Measurements from ENCODE around the gene PLCB1. TPM values are rescaled to one million over a fixed set of nuclear protein-coding genes. Genes with fewer than 3 reads are reported as not detected.

The PLCB1 gene
- total RNA-seq, 1 donor from 2014 or later, result 10.7 TPM

DNA sequence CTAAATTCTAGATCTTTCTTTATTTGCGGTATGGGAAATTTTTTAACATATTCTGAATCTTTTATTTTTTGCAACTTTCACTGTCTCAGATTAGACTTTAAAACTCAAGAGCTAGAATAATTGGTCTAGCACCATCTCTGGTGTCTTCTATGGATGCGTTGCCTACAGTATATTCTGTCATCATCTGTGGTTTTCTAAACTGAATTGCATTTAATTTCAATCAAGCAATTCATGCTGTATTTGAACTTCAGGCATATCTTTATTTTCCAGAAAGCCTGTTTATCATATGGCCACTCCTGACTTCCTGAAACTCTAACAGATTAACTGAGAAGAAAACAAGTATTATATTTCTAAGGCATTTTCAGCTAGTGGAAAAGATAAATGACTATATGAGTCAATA, 281.6 kb downstream of the PLCB1 start:
- Mint-ChIP-seq H3K4me3 (ENCODE audit: unreplicated experiment) (no peak overlapping the region), H3K27me3 (ENCODE audit: low read depth, unreplicated experiment) (no peaks in the 10 kb centered on the region), H3K27ac (ENCODE audit: unreplicated experiment) (peak overlapping the region; percentile 38), H3K9me3 (ENCODE audit: unreplicated experiment) (no peaks in the 10 kb centered on the region), H3K36me3 (ENCODE audit: low read depth, unreplicated experiment) (no peaks in the 10 kb centered on the region), H3K4me1 (ENCODE audit: low read depth, unreplicated experiment) (peaks cover 6% of the 10 kb centered on the region)
- H3K27ac ChIP-seq (ENCODE audit: low read depth, low read length), result no peak overlapping the region
- no peak overlapping the region for H3K4me3 ChIP-seq (ENCODE audit: insufficient read depth, low read depth, low read length)
- no peaks in the 10 kb centered on the region for H3K27me3 ChIP-seq (ENCODE audit: insufficient read depth, low read length)
- DNase-seq (ENCODE audit: low read depth), result no peak
- no peaks in the 10 kb centered on the region for H3K36me3 ChIP-seq (ENCODE audit: insufficient read depth, low read length)
- FAIRE-seq, result no peak
- TF ChIP-seq EZH2 (IDR thresholded peaks at IDR 0.05; ENCODE audit: insufficient read depth, low read length) (no peak), CTCF (IDR thresholded peaks at IDR 0.05; ENCODE audit: insufficient read depth, low read depth, low read length) (no peak)
- H3K4me1 ChIP-seq (ENCODE audit: insufficient read depth, low read length), result peaks cover 6% of the 10 kb centered on the region
- no peak overlapping the region for H2AFZ ChIP-seq (ENCODE audit: low read depth, low read length)
- no peaks in the 10 kb centered on the region for H4K20me1 ChIP-seq (ENCODE audit: insufficient read depth, low read length)
- no peaks in the 10 kb centered on the region for H3K9me3 ChIP-seq (ENCODE audit: insufficient read depth, low read depth, low read length)
- no peak overlapping the region for H3K4me2 ChIP-seq (ENCODE audit: low read length)
- no peak overlapping the region for H3K9ac ChIP-seq (ENCODE audit: low read length)
- H3K79me2 ChIP-seq (ENCODE audit: insufficient read depth, low read length), result no peaks in the 10 kb centered on the region

DNA sequence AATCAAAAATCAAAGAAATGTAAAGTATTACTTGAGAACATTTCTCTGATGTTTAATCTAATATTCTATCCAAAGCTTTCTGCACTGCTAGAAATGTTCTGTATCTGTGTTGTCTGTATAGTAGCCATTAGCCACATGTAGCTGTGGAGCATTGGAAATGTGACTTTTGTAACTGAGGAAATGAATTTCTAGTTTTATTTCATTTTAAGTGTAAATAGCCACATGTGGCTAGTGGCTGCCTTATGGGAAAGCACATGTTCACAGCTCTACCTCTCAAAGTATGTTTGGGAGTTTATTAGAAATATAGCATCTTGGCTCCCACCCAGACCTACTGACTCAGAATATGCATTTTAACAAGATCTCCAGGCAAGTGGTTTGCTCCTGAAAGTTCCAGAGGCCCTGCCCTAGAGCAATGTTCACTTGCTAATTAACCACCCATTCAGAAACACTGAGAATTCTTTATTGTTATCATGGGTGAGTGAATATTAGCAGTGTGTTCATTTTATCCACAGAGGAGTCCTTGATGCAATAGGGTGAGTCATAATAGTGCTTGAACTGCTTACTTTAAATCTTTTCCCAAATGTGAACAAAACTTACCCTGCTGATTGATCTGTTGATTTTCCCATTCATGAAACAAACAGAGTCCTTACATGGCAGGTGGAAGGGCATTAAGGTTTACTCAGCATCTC, 282.7 kb downstream of the PLCB1 start:
- TF ChIP-seq EZH2 (IDR thresholded peaks at IDR 0.05; ENCODE audit: insufficient read depth, low read length), result no peak
- TF ChIP-seq CTCF (IDR thresholded peaks at IDR 0.05; ENCODE audit: insufficient read depth, low read depth, low read length), result no peak
- H3K27me3 Mint-ChIP-seq (ENCODE audit: low read depth, unreplicated experiment), result no peaks in the 10 kb centered on the region
- Histone ChIP-seq H3K27me3 (ENCODE audit: insufficient read depth, low read length) (no peaks in the 10 kb centered on the region), H3K4me1 (ENCODE audit: insufficient read depth, low read length) (peaks cover 6% of the 10 kb centered on the region), H3K4me2 (ENCODE audit: low read length) (no peak overlapping the region), H3K79me2 (ENCODE audit: insufficient read depth, low read length) (no peaks in the 10 kb centered on the region), H3K9ac (ENCODE audit: low read length) (no peak overlapping the region), H4K20me1 (ENCODE audit: insufficient read depth, low read length) (no peaks in the 10 kb centered on the region), H3K36me3 (ENCODE audit: insufficient read depth, low read length) (no peaks in the 10 kb centered on the region), H3K9me3 (ENCODE audit: insufficient read depth, low read depth, low read length) (no peaks in the 10 kb centered on the region), H3K27ac (ENCODE audit: low read depth, low read length) (no peak overlapping the region), H2AFZ (ENCODE audit: low read depth, low read length) (no peak overlapping the region), H3K4me3 (ENCODE audit: insufficient read depth, low read depth, low read length) (no peak overlapping the region)
- peaks cover 6% of the 10 kb centered on the region for H3K4me1 Mint-ChIP-seq (ENCODE audit: low read depth, unreplicated experiment)
- no peaks in the 10 kb centered on the region for H3K9me3 Mint-ChIP-seq (ENCODE audit: unreplicated experiment)
- FAIRE-seq (peak; percentile 59), DNase-seq (ENCODE audit: low read depth) (peak; percentile 80)
- H3K36me3 Mint-ChIP-seq (ENCODE audit: low read depth, unreplicated experiment), result no peaks in the 10 kb centered on the region
- H3K27ac Mint-ChIP-seq (ENCODE audit: unreplicated experiment), result peak overlapping the region; percentile 41
- no peak overlapping the region for H3K4me3 Mint-ChIP-seq (ENCODE audit: unreplicated experiment)

GRCh38 chr20:8421981-8422380, 289.9 kb downstream of the PLCB1 start:
- no peaks in the 10 kb centered on the region for H3K36me3 ChIP-seq (ENCODE audit: insufficient read depth, low read length)
- H3K4me3 ChIP-seq (ENCODE audit: insufficient read depth, low read depth, low read length), result no peak overlapping the region
- peaks cover 10% of the 10 kb centered on the region for H3K4me1 Mint-ChIP-seq (ENCODE audit: low read depth, unreplicated experiment)
- no peak overlapping the region for H3K27ac Mint-ChIP-seq (ENCODE audit: unreplicated experiment)
- H3K9me3 Mint-ChIP-seq (ENCODE audit: unreplicated experiment), result no peaks in the 10 kb centered on the region
- H4K20me1 ChIP-seq (ENCODE audit: insufficient read depth, low read length), result no peaks in the 10 kb centered on the region
- TF ChIP-seq EZH2 (IDR thresholded peaks at IDR 0.05; ENCODE audit: insufficient read depth, low read length) (no peak), CTCF (IDR thresholded peaks at IDR 0.05; ENCODE audit: insufficient read depth, low read depth, low read length) (no peak)
- H3K9me3 ChIP-seq (ENCODE audit: insufficient read depth, low read depth, low read length), result no peaks in the 10 kb centered on the region
- no peaks in the 10 kb centered on the region for H3K36me3 Mint-ChIP-seq (ENCODE audit: low read depth, unreplicated experiment)
- no peak overlapping the region for H3K9ac ChIP-seq (ENCODE audit: low read length)
- H3K27ac ChIP-seq (ENCODE audit: low read depth, low read length), result no peak overlapping the region
- no peaks in the 10 kb centered on the region for H3K27me3 Mint-ChIP-seq (ENCODE audit: low read depth, unreplicated experiment)
- no peaks in the 10 kb centered on the region for H3K27me3 ChIP-seq (ENCODE audit: insufficient read depth, low read length)
- no peak overlapping the region for H3K4me3 Mint-ChIP-seq (ENCODE audit: unreplicated experiment)
- peaks cover 6% of the 10 kb centered on the region for H3K4me1 ChIP-seq (ENCODE audit: insufficient read depth, low read length)
- no peak overlapping the region for H3K4me2 ChIP-seq (ENCODE audit: low read length)
- H3K79me2 ChIP-seq (ENCODE audit: insufficient read depth, low read length), result no peaks in the 10 kb centered on the region
- H2AFZ ChIP-seq (ENCODE audit: low read depth, low read length), result no peak overlapping the region
- FAIRE-seq (no peak), DNase-seq (ENCODE audit: low read depth) (no peak)

Data from astrocyte (in vitro differentiated cells and primary cell).